H1 (cell line): ENCODE data around the gene GNG12. TPM values are rescaled to one million over a fixed set of nuclear protein-coding genes. Genes with fewer than 3 reads are reported as not detected.
A peak's percentile ranks its signal among the peaks of the same experiment; 100 is the strongest.

Experiments
- CEBPB ChIP-seq: IDR thresholded peaks from 2 replicates; pipeline ENCODE4 v1.6.1; 2012; ENCODE audit warnings: low read depth, low read length
- E2F6 ChIP-seq: IDR thresholded peaks from 2 replicates; pipeline ENCODE4 v1.6.1; 2012; ENCODE audit warnings: inconsistent platforms
- GABPA ChIP-seq: IDR thresholded peaks from 2 replicates; pipeline ENCODE4 v1.6.1; 2011; ENCODE audit warnings: mild to moderate bottlenecking, low read length, moderate library complexity, borderline replicate concordance; ENCODE audit not compliant: insufficient read depth
- HDAC6 ChIP-seq: IDR thresholded peaks from one replicate; pipeline ENCODE4 v1.7.1; 2012; ENCODE audit warnings: low read depth, mild to moderate bottlenecking, inconsistent platforms, low read length, moderate library complexity
- JUN ChIP-seq: IDR thresholded peaks from 2 replicates; pipeline ENCODE4 v1.6.1; 2011; ENCODE audit warnings: low read depth, mild to moderate bottlenecking, improper control_type of control experiment, low read length
- KDM1A ChIP-seq: fragments of 200-600, 300-600 bp; sonication (generic); IDR thresholded peaks from 2 replicates; pipeline ENCODE4 v1.7.1; 2016; ENCODE audit warnings: mild to moderate bottlenecking, low read length, borderline replicate concordance
- KDM5A ChIP-seq: fragments of 200-600 bp; IDR thresholded peaks from 2 replicates; pipeline ENCODE4 v1.7.1; 2012; ENCODE audit warnings: mild to moderate bottlenecking, low read length, inconsistent platforms, mixed read lengths
- POLR2A ChIP-seq, 2 experiments: IDR thresholded peaks; 1 replicate in 1 of 2; 2 replicates in 1 of 2; pipeline ENCODE4 v1.6.1; 2011; ENCODE audit warnings: low read depth in 2 of 2, low read length in 2 of 2, mild to moderate bottlenecking in 2 of 2; ENCODE audit errors: control extremely low read depth in 1 of 2
- RAD21 ChIP-seq, 2 experiments: IDR thresholded peaks in 1 of 2; conservative IDR thresholded peaks in 1 of 2; 2 replicates each; pipeline ENCODE4 v1.6.1; 2011; ENCODE audit warnings: low read depth in 2 of 2, low read length in 2 of 2, improper control_type of control experiment in 1 of 2, inconsistent platforms in 1 of 2, mild to moderate bottlenecking in 1 of 2, moderate library complexity in 1 of 2
- RFX5 ChIP-seq: IDR thresholded peaks from 2 replicates; pipeline ENCODE4 v1.6.1; 2011; ENCODE audit warnings: low read depth, low read length, improper control_type of control experiment, borderline replicate concordance
- RNF2 ChIP-seq: fragments of 200-900, 300-1000 bp; sonication (generic); IDR thresholded peaks from 2 replicates; pipeline ENCODE4 v1.7.1; 2016; ENCODE audit warnings: borderline replicate concordance, low read depth, mild to moderate bottlenecking, antibody characterized with exemption, low read length; ENCODE audit not compliant: poor library complexity, severe bottlenecking; ENCODE audit errors: missing control alignments
- SIN3A ChIP-seq, 2 experiments: IDR thresholded peaks in 1 of 2; conservative IDR thresholded peaks in 1 of 2; 2 replicates each; pipeline ENCODE4 v1.6.1; 2011 to 2012; ENCODE audit warnings: low read length in 2 of 2, improper control_type of control experiment in 1 of 2, low read depth in 1 of 2, mild to moderate bottlenecking in 1 of 2
- SIRT6 ChIP-seq: IDR thresholded peaks from one replicate; pipeline ENCODE4 v1.7.1; 2012; ENCODE audit warnings: low read length, inconsistent platforms
- SRF ChIP-seq: IDR thresholded peaks from 2 replicates; pipeline ENCODE4 v1.6.1; 2011; ENCODE audit warnings: mild to moderate bottlenecking, low read depth, low read length, moderate library complexity
- TAF7 ChIP-seq: optimal IDR thresholded peaks from 2 replicates; pipeline ENCODE3; 2011; ENCODE audit warnings: low read depth, mild to moderate bottlenecking, inconsistent platforms, low read length, moderate library complexity, borderline replicate concordance
- TCF12 ChIP-seq: IDR thresholded peaks from 2 replicates; pipeline ENCODE4 v1.6.1; 2011; ENCODE audit warnings: low read depth, mild to moderate bottlenecking, low read length
- YY1 ChIP-seq: IDR thresholded peaks from 2 replicates; pipeline ENCODE4 v1.6.1; 2011; ENCODE audit warnings: low read depth, mild to moderate bottlenecking, low read length
- polyA plus RNA-seq, 7 experiments: library from polyadenylated mRNA; depleted of rRNA in 3 of 7; stranded (reverse) in 5 of 7; unstranded in 2 of 7; fragments of >200 nt in 5 of 7; fragments of 200-250 nt in 2 of 7; gene quantifications; 1 replicate in 5 of 7; 2 replicates in 1 of 7; 4 replicates in 1 of 7; pipeline versions ENCODE4 v1.2.1 to v1.2.3, GENCODE V29; 2011 to 2013; ENCODE audit warnings: missing spikeins in 2 of 7, mixed read lengths in 2 of 7
- total RNA-seq: library from RNA; stranded (reverse); fragmentation: NEBNext Ultra II Directional; extraction: Animal tissue kit (Norgen Biotek cat#: 25700); gene quantifications from 2 replicates; pipeline ENCODE4 v1.2.1, GENCODE V29; 2021

The GNG12 gene
- total and polyA plus RNA-seq, 2 of the 8 experiments (the other 6 are each of a cell fraction or from before 2014, with no cell fraction given): 11.4 to 35.8 TPM

- peak; percentile 96 to 98 for TF ChIP-seq POLR2A (IDR thresholded peaks at IDR 0.05; ENCODE audit: control extremely low read depth in 1 of 2, low read depth in 2 of 2, low read length in 2 of 2)
- 0 out of 4 replicates have a peak, but pooled peaks of 1 of the 2 experiments have one; percentile 42 for TF ChIP-seq SIN3A (conservative IDR thresholded peaks at IDR 0.05 in 1 of 2, IDR thresholded peaks at IDR 0.05 in 1 of 2; ENCODE audit: low read depth in 1 of 2, low read length in 2 of 2)
- TF ChIP-seq KDM1A: no peak
- no peak for TF ChIP-seq KDM5A
- peak; percentile 97 for TF ChIP-seq TAF7
- no peak for TF ChIP-seq SIRT6
- TF ChIP-seq SRF: no peak
- no peak for TF ChIP-seq RFX5
- TF ChIP-seq YY1: no peak
- peak; percentile 10; a peak in 1 of 4 replicates for TF ChIP-seq RAD21 (IDR thresholded peaks at IDR 0.05 in 1 of 2, conservative IDR thresholded peaks at IDR 0.05 in 1 of 2; ENCODE audit: low read depth in 2 of 2, low read length in 2 of 2)
- TF ChIP-seq CEBPB: no peak
- no peak for TF ChIP-seq HDAC6
- peak; percentile 46 for TF ChIP-seq E2F6
- TF ChIP-seq TCF12: 0 out of 2 replicates have a peak, but pooled peaks have one; percentile 24
- no peak for TF ChIP-seq GABPA
- no peak for TF ChIP-seq JUN
- TF ChIP-seq RNF2: no peak
These were observed 148.2 kb downstream of the GNG12 start, which contains the start of gene GADD45A (continued) for GRCh38 chr1:67685067-67685557.
